Measurements from ENCODE around the gene UBE2G1.
A peak's percentile ranks its signal among the peaks of the same experiment; 100 is the strongest.
"Not testable (repeated sequence)": the region's sequence is repeated elsewhere in the genome, so short reads cannot be mapped to it uniquely, and the experiment has no call there.

The UBE2G1 gene

GRCh38 chr17:4375796-4376440, 9.4 kb upstream of the UBE2G1 start:
- DNase-seq (ENCODE audit: low read depth in 1 of 2, low spot score in 1 of 2), result not testable (repeated sequence)

- DNase-seq (ENCODE audit: low read depth in 1 of 2, low spot score in 1 of 2), result peak; percentile 15 to 35
Observed at GRCh38 chr17:4375039-4375748, 8.7 kb upstream of the UBE2G1 start.

GRCh38 chr17:4369557-4370230, 3.2 kb upstream of the UBE2G1 start:
- no peak for DNase-seq (ENCODE audit: low read depth in 1 of 2, low spot score in 1 of 2)

GRCh38 chr17:4368341-4368740, 1.9 kb upstream of the UBE2G1 start:
- no peak for DNase-seq (ENCODE audit: low read depth in 1 of 2, low spot score in 1 of 2)

GRCh38 chr17:4367177-4367576, 702 bp upstream of the UBE2G1 start:
- DNase-seq (ENCODE audit: low read depth in 1 of 2, low spot score in 1 of 2), result not testable (repeated sequence)

- peak in 1 of 2 donors; percentile 17 for DNase-seq (ENCODE audit: low read depth in 1 of 2, low spot score in 1 of 2)
Observed at GRCh38 chr17:4365628-4366326, 698 bp downstream of the UBE2G1 start.

GRCh38 chr17:4365103-4365627, 1.3 kb downstream of the UBE2G1 start:
- DNase-seq (ENCODE audit: low read depth in 1 of 2, low spot score in 1 of 2), result peak; percentile 68 to 86

GRCh38 chr17:4364622-4365041, 1.8 kb downstream of the UBE2G1 start:
- no peak for DNase-seq (ENCODE audit: low read depth in 1 of 2, low spot score in 1 of 2)

GRCh38 chr17:4362141-4362540, 4.3 kb downstream of the UBE2G1 start:
- no peak for DNase-seq (ENCODE audit: low read depth in 1 of 2, low spot score in 1 of 2)

- DNase-seq (ENCODE audit: low read depth in 1 of 2, low spot score in 1 of 2), result no peak
Observed at GRCh38 chr17:4358154-4358553, 8.3 kb downstream of the UBE2G1 start.

- no peak for DNase-seq (ENCODE audit: low read depth in 1 of 2, low spot score in 1 of 2)
Observed at GRCh38 chr17:4357671-4358070, 8.8 kb downstream of the UBE2G1 start.

- DNase-seq (ENCODE audit: low read depth in 1 of 2, low spot score in 1 of 2), result no peak
Observed at GRCh38 chr17:4357030-4357628, 9.3 kb downstream of the UBE2G1 start.

GRCh38 chr17:4354862-4355514, 11.5 kb downstream of the UBE2G1 start:
- no peak for DNase-seq (ENCODE audit: low read depth in 1 of 2, low spot score in 1 of 2)

GRCh38 chr17:4354206-4354605, 12.3 kb downstream of the UBE2G1 start:
- no peak for DNase-seq (ENCODE audit: low read depth in 1 of 2, low spot score in 1 of 2)

GRCh38 chr17:4350214-4350613, 16.3 kb downstream of the UBE2G1 start:
- DNase-seq (ENCODE audit: low read depth in 1 of 2, low spot score in 1 of 2), result not testable (repeated sequence)

- DNase-seq (ENCODE audit: low read depth in 1 of 2, low spot score in 1 of 2), result no peak
Observed at GRCh38 chr17:4345581-4346252, 20.8 kb downstream of the UBE2G1 start.

- DNase-seq (ENCODE audit: low read depth in 1 of 2, low spot score in 1 of 2), result no peak
Observed at GRCh38 chr17:4344926-4345325, 21.5 kb downstream of the UBE2G1 start.

GRCh38 chr17:4342535-4342934, 23.9 kb downstream of the UBE2G1 start:
- DNase-seq (ENCODE audit: low read depth in 1 of 2, low spot score in 1 of 2), result no peak

- no peak for DNase-seq (ENCODE audit: low read depth in 1 of 2, low spot score in 1 of 2)
Observed at GRCh38 chr17:4341616-4341977, 24.9 kb downstream of the UBE2G1 start.
